ENCODE data around the gene IL17RD. TPM values are rescaled to one million over a fixed set of nuclear protein-coding genes. Genes with fewer than 3 reads are reported as not detected.
A peak's percentile ranks its signal among the peaks of the same experiment; 100 is the strongest.

Gene IL17RD
- total RNA-seq, 1 donor: 13.6 TPM

- H3K4me3 ChIP-seq (ENCODE audit: low read depth, low read length): no peak overlapping the region
- TF ChIP-seq CTCF (IDR thresholded peaks at IDR 0.05; ENCODE audit: insufficient read depth, low read length): no peak
- DNase-seq (ENCODE audit: low read depth): no peak
Observed at GRCh38 chr3:57154470-57155309, 10.5 kb downstream of the IL17RD start.

GRCh38 chr3:57152151-57153143 is 12.7 kb downstream of the IL17RD start:
- H3K4me3 ChIP-seq (ENCODE audit: low read depth, low read length): peak overlapping the region; percentile 38
- peak; percentile 46 for DNase-seq (ENCODE audit: low read depth)
- peak; percentile 58 for TF ChIP-seq CTCF (IDR thresholded peaks at IDR 0.05; ENCODE audit: insufficient read depth, low read length)

GRCh38 chr3:57151749-57152148 is 13.4 kb downstream of the IL17RD start:
- no peak for DNase-seq (ENCODE audit: low read depth)
- no peak for TF ChIP-seq CTCF (IDR thresholded peaks at IDR 0.05; ENCODE audit: insufficient read depth, low read length)
- peak overlapping the region; percentile 38 for H3K4me3 ChIP-seq (ENCODE audit: low read depth, low read length)

GRCh38 chr3:57151021-57151449 is 14.1 kb downstream of the IL17RD start:
- TF ChIP-seq CTCF (IDR thresholded peaks at IDR 0.05; ENCODE audit: insufficient read depth, low read length): no peak
- no peak overlapping the region for H3K4me3 ChIP-seq (ENCODE audit: low read depth, low read length)
- DNase-seq (ENCODE audit: low read depth): peak; percentile 81

GRCh38 chr3:57150113-57150581 is 15.0 kb downstream of the IL17RD start:
- peak; percentile 19 for DNase-seq (ENCODE audit: low read depth)
- H3K4me3 ChIP-seq (ENCODE audit: low read depth, low read length): no peak overlapping the region
- no peak for TF ChIP-seq CTCF (IDR thresholded peaks at IDR 0.05; ENCODE audit: insufficient read depth, low read length)

- DNase-seq (ENCODE audit: low read depth): no peak
- TF ChIP-seq CTCF (IDR thresholded peaks at IDR 0.05; ENCODE audit: insufficient read depth, low read length): no peak
- H3K4me3 ChIP-seq (ENCODE audit: low read depth, low read length): no peak overlapping the region
Observed at GRCh38 chr3:57147071-57147470, 18.1 kb downstream of the IL17RD start.

Data from fibroblast of the aortic adventitia (primary cell).